GM12874 (cell line): ENCODE data around the gene RCAN2.
A peak's percentile ranks its signal among the peaks of the same experiment; 100 is the strongest.

Source experiments
- TF ChIP-seq, protein P1 (sequence below): IDR thresholded peaks from 2 replicates; pipeline ENCODE4 v1.5.1; 2011; ENCODE audit warnings: low read depth, mild to moderate bottlenecking, control low read depth, low read length, moderate library complexity; ENCODE audit not compliant: insufficient read depth

RCAN2 gene

DNA sequence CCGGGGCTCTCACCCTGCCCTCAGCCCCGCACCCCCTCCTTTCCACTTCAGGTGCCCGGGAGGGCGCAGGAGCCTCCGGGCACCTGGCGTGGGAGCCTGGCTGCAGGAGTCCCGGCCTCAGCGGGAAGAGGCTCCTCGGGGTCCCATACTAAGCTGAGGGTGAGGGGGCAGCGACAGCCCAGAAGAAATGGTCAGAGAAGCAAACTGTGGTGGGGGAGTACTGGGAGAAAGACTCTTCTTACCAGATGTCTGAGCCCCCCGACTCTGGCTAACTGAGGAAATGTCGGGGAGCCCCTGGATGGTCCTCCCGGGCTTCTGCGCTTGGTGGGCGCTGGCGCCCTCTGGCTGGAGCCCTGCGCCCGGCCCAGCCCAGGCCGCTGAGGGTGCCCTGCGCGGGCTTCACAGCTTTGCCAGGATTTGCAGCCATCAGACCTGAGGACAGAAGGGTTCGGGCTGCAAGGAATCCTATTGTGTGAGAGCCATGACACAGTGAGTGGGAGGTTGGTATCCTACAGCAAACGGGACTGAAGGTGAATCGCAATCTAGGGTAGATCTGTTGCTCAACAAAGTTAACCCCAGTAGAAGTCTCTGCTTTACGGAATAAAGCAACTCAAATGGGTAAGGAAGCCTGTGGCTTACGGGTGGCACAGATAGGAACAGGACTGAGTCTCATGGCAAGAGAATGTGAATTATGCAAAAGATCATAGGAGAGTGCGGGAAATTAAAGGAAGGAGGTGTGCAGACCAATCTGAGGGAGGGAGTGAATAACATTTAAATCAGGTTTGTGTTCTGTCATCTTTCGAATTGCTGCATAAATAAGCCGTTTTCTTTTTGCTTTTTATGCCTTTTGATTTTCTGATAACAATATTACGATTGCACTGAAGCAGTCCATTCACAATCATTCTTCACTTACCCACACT, 639 bp upstream of the RCAN2 start:
- TF ChIP-seq, protein P1, sequence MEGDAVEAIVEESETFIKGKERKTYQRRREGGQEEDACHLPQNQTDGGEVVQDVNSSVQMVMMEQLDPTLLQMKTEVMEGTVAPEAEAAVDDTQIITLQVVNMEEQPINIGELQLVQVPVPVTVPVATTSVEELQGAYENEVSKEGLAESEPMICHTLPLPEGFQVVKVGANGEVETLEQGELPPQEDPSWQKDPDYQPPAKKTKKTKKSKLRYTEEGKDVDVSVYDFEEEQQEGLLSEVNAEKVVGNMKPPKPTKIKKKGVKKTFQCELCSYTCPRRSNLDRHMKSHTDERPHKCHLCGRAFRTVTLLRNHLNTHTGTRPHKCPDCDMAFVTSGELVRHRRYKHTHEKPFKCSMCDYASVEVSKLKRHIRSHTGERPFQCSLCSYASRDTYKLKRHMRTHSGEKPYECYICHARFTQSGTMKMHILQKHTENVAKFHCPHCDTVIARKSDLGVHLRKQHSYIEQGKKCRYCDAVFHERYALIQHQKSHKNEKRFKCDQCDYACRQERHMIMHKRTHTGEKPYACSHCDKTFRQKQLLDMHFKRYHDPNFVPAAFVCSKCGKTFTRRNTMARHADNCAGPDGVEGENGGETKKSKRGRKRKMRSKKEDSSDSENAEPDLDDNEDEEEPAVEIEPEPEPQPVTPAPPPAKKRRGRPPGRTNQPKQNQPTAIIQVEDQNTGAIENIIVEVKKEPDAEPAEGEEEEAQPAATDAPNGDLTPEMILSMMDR, result peak; percentile 46

DNA sequence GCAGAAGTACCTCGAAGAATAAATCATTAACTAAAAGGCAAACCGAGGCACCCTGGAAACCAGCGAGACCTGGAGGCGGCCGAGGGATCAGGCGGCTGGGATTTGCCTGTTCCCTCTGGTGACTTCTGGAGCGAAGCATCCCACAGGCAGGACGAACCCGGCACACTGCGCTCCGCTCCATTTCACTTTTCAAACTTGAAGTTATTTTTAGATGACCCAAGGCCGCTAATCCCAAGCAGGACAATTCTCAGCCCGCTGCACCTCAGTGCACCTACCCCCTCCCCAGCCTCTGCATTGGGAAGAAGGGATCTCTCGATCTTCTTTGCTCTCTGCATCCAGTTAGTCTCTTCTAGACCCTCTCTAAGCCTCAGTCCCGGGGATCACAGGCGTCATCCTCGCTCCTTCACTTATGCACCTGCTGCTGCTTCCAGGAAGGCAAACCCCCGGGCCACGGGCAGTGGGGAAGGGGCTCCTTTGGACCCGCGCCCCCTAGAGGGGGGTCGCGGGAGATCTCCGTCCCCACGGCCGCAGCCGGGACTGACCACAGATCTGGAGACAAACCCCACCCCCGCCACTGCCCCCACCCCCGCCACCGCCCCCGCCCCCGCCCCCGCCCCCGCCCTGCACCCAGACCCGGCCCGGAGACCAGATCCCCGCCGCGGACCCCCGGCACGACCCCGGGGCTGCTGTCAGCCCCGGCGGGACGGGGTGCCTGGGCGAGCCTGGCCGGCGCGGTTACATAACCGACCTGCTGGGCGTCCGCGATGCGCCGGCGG, 636 bp downstream of the RCAN2 start:
- TF ChIP-seq, protein P1, result 0 out of 2 replicates have a peak, but pooled peaks have one; percentile 21

DNA sequence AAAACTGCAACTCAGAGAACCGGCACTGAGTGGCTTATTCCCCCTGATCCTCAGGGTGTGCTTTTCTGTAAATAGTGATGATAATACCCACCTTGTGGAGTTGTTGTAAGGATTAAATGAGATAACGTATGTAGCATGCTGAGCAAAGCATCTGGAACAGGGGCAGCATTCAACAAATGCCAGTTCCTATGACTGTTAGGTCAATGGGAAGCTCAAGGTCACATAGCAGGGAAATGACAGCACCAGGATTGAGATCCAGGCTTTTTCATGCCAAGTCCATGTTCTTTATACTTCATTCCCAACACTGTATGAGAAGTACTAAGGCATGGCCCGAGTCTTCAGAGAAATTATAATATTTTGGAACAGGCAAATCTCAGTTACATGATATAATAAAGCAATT, 5.1 kb downstream of the RCAN2 start:
- TF ChIP-seq, protein P1, result no peak

DNA sequence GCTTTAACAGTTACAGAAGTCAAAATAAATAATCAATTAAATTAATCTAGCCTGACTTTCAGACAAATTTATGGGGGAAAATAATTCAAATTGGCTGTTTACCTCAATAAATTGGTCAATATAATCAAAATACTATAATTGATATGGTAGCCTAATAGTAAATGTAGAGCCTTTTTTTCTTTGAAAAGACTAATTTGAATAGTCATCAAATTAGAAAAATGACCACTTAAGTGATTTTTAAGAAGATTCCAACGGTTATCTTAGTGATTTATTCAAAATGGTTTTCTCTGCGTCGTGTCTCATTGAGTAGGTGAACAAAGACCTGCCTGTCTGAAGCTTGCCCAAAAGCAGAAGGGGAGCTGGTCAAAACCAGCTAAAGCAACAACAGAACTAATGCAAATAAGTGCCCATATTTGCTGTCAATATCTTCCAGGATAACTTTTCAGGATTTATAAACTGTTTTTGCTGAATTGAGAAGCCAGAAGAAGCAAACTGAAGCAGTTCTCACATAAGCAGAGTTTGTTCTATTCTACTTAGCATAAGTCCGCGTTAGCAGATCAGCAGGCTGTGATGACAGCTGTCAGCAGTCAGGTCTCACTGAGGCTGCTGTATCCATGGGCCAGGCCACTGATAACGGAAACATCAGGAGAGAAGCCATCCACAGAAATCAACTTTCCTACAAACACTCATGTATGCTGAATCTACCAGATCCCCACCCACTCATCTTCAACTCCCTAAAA, 7.0 kb downstream of the RCAN2 start:
- TF ChIP-seq, protein P1, result no peak

DNA sequence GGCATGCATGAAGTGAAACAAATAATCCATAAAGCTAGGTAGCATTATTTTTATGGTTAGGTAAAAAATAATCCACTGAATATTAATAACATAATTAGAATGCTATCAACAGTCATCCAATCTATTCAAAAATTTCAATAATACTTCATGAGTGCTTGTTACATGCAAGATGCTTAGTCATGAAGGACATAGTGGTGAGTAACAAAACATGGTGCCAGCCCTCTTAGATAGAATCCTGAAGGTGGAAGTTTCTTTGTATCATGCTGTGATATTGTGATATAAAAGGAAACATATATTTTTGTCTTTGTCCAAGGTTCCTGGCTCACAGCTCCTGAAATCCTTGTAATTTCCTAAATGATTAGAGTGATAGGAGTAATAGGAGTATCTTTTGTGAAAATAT, 14.9 kb downstream of the RCAN2 start:
- TF ChIP-seq, protein P1, result no peak

DNA sequence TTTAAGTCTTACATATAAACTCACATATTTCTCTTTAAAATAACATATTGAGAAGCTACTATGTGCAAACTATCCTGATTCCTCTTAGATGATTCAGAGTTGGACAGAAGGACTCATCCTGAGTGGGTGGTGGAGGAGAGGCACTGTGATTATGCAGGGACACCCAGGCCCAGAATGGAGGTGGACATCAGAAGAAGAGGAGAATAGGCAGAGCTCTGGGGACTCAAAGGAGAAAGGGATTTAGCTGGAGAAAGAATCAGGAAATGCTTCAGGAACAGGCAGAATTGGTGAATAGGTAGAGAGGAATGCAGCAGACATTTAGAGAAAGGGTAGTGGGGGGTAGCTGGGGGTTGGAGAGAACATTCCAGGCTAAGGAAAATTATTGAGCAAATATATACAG, 17.4 kb downstream of the RCAN2 start:
- TF ChIP-seq, protein P1, result no peak

DNA sequence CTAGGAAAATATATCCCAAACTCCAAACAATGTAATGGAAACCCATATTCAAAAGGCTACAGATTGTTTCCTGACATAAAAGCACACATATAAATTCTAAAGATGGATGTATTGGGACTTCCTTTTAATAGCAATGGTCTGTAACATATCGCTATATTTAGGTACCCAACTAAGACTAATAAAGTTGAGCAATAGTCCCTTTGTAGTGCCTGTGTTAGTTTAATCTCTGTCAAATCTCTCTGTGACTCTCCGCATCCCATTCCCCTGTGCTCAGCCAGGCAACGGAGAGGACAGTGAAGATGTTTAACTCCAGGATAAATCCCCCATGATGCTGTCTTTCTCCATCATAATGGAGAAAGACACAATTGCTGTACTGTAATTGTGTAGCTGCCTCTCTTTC, 19.0 kb downstream of the RCAN2 start:
- TF ChIP-seq, protein P1, result no peak
